Smooth muscle cell (in vitro differentiated cells): ENCODE measurements around the gene POLR3K. TPM values are rescaled to one million over a fixed set of nuclear protein-coding genes. Genes with fewer than 3 reads are reported as not detected.

Experiments
- DNase-seq: peaks from one replicate; lab custom pipeline; 2025; ENCODE audit not compliant: unreplicated experiment; lab: John Stamatoyannopoulos, UW
- H2AFZ ChIP-seq: fragments of 200-600 bp; sonication (generic); 2 replicates; pipeline ENCODE4 v1.6.0; 2016; ENCODE audit warnings: antibody characterized with exemption, low read depth, mild to moderate bottlenecking
- H3F3A ChIP-seq: fragments of 200-600 bp; sonication (generic); 2 replicates; pipeline ENCODE4 v1.6.0; 2017; ENCODE audit warnings: antibody characterized with exemption, low read depth
- H3K27ac ChIP-seq: fragments of 200-600 bp; sonication (generic); 2 replicates; pipeline ENCODE4 v1.5.1; 2016; ENCODE audit warnings: low read depth, mild to moderate bottlenecking
- H3K27me3 ChIP-seq: fragments of 200-600 bp; sonication (generic); 2 replicates; pipeline ENCODE4 v1.6.1; 2016; ENCODE audit warnings: low read depth, mild to moderate bottlenecking
- H3K36me3 ChIP-seq: fragments of 200-600 bp; sonication (generic); 2 replicates; pipeline ENCODE4 v1.5.1; 2016; ENCODE audit warnings: low read depth
- H3K4me1 ChIP-seq: fragments of 200-600 bp; sonication (generic); 2 replicates; pipeline ENCODE4 v1.5.1; 2016; ENCODE audit warnings: low read depth
- H3K4me2 ChIP-seq: fragments of 200-600 bp; sonication (generic); 2 replicates; pipeline ENCODE4 v1.6.0; 2016; ENCODE audit warnings: mild to moderate bottlenecking
- H3K4me3 ChIP-seq: fragments of 200-600 bp; sonication (generic); 2 replicates; pipeline ENCODE4 v1.5.1; 2016; ENCODE audit warnings: mild to moderate bottlenecking
- H3K79me2 ChIP-seq: fragments of 200-600 bp; sonication (generic); 2 replicates; pipeline ENCODE4 v1.6.0; 2016; ENCODE audit warnings: low read depth, mild to moderate bottlenecking
- H3K9ac ChIP-seq: fragments of 200-600 bp; sonication (generic); 2 replicates; pipeline ENCODE4 v1.6.0; 2016; ENCODE audit warnings: low read depth
- H3K9me3 ChIP-seq: fragments of 200-600 bp; sonication (generic); replicated peaks from 2 replicates; pipeline ENCODE4 v1.5.1; 2016; ENCODE audit warnings: low read depth
- H4K20me1 ChIP-seq: fragments of 200-600 bp; sonication (generic); 2 replicates; pipeline ENCODE4 v1.6.0; 2016; ENCODE audit warnings: low read depth
- CTCF ChIP-seq: fragments of 200-600 bp; sonication (generic); IDR thresholded peaks from 2 replicates; pipeline ENCODE4 v1.5.1; 2017; ENCODE audit warnings: borderline replicate concordance, mild to moderate bottlenecking, antibody characterized with exemption; ENCODE audit not compliant: insufficient read depth, poor library complexity, severe bottlenecking
- WGBS: methylation state at CpG from one replicate; pipeline ENCODE4 v1.1.7; 2016; ENCODE audit warnings: low lambda C conversion rate; 5-methylcytosine and 5-hydroxymethylcytosine counted together
- polyA plus RNA-seq: library from polyadenylated mRNA; unstranded; fragments of >200 nt; fragmentation: Nextera tagmentation; extraction: Ambion mirVana; gene quantifications from 2 replicates; pipeline ENCODE4 v1.2.1, GENCODE V29; 2016
- total RNA-seq: library from RNA; depleted of rRNA; stranded (reverse); fragments of >200 nt; gene quantifications from 2 replicates; pipeline ENCODE4 v1.2.3, GENCODE V29; 2014

POLR3K gene
- total and polyA plus RNA-seq, 2 experiments from 2014 or later, result 2.9 to 10.5 TPM

GRCh38 chr16:67884-68789 lies 14.7 kb upstream of the POLR3K start:
- Histone ChIP-seq H3F3A (no peaks in the 10 kb centered on the region), H3K4me3 (no peak overlapping the region), H2AFZ (no peak overlapping the region), H3K79me2 (peaks cover 64% of the 10 kb centered on the region), H3K27me3 (no peaks in the 10 kb centered on the region), H3K27ac (peak overlapping the region; percentile 35), H3K9me3 (no peaks in the 10 kb centered on the region), H3K4me1 (peaks cover 29% of the 10 kb centered on the region), H3K4me2 (peak overlapping the region; percentile 65), H4K20me1 (peaks cover 82% of the 10 kb centered on the region), H3K36me3 (no peaks in the 10 kb centered on the region), H3K9ac (peak overlapping the region; percentile 28)
- 72% methylated on average over 26 of the region's 27 CpGs for WGBS
- TF ChIP-seq CTCF, result no peak
- DNase-seq, result no peak

GRCh38 chr16:67183-67791 lies 13.9 kb upstream of the POLR3K start:
- Histone ChIP-seq H3F3A (no peaks in the 10 kb centered on the region), H4K20me1 (peaks cover 85% of the 10 kb centered on the region), H3K36me3 (no peaks in the 10 kb centered on the region), H3K27ac (no peak overlapping the region), H2AFZ (no peak overlapping the region), H3K4me1 (peaks cover 23% of the 10 kb centered on the region), H3K9me3 (no peaks in the 10 kb centered on the region), H3K9ac (no peak overlapping the region), H3K79me2 (peaks cover 64% of the 10 kb centered on the region), H3K4me2 (no peak overlapping the region), H3K4me3 (no peak overlapping the region), H3K27me3 (no peaks in the 10 kb centered on the region)
- no peak for TF ChIP-seq CTCF
- no peak for DNase-seq
- WGBS, result 94% methylated on average over 10 of the region's 10 CpGs

GRCh38 chr16:66309-67182 lies 13.1 kb upstream of the POLR3K start:
- Histone ChIP-seq H3K36me3 (no peaks in the 10 kb centered on the region), H4K20me1 (peaks cover 85% of the 10 kb centered on the region), H3K27ac (no peak overlapping the region)

More at GRCh38 chr16:66309-67182, 13.1 kb upstream of the POLR3K start:
- Histone ChIP-seq H3F3A (no peaks in the 10 kb centered on the region), H3K4me3 (no peak overlapping the region), H3K4me1 (peaks cover 23% of the 10 kb centered on the region), H3K4me2 (no peak overlapping the region), H3K9me3 (no peaks in the 10 kb centered on the region), H2AFZ (no peak overlapping the region), H3K9ac (no peak overlapping the region), H3K79me2 (peaks cover 64% of the 10 kb centered on the region), H3K27me3 (no peaks in the 10 kb centered on the region)
- 87% methylated on average over 13 of the region's 13 CpGs for WGBS
- DNase-seq, result no peak
- TF ChIP-seq CTCF, result no peak
